SKM-1 treated with dmso at 0.1 percent for 144 hours (cell line): ENCODE data around the gene RCAN2.

Source experiments
- DNase-seq: peaks from one replicate; lab custom pipeline; 2025; ENCODE audit not compliant: unreplicated experiment; lab: John Stamatoyannopoulos, UW

Gene RCAN2

DNA sequence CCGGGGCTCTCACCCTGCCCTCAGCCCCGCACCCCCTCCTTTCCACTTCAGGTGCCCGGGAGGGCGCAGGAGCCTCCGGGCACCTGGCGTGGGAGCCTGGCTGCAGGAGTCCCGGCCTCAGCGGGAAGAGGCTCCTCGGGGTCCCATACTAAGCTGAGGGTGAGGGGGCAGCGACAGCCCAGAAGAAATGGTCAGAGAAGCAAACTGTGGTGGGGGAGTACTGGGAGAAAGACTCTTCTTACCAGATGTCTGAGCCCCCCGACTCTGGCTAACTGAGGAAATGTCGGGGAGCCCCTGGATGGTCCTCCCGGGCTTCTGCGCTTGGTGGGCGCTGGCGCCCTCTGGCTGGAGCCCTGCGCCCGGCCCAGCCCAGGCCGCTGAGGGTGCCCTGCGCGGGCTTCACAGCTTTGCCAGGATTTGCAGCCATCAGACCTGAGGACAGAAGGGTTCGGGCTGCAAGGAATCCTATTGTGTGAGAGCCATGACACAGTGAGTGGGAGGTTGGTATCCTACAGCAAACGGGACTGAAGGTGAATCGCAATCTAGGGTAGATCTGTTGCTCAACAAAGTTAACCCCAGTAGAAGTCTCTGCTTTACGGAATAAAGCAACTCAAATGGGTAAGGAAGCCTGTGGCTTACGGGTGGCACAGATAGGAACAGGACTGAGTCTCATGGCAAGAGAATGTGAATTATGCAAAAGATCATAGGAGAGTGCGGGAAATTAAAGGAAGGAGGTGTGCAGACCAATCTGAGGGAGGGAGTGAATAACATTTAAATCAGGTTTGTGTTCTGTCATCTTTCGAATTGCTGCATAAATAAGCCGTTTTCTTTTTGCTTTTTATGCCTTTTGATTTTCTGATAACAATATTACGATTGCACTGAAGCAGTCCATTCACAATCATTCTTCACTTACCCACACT, 639 bp upstream of the RCAN2 start:
- no peak for DNase-seq

DNA sequence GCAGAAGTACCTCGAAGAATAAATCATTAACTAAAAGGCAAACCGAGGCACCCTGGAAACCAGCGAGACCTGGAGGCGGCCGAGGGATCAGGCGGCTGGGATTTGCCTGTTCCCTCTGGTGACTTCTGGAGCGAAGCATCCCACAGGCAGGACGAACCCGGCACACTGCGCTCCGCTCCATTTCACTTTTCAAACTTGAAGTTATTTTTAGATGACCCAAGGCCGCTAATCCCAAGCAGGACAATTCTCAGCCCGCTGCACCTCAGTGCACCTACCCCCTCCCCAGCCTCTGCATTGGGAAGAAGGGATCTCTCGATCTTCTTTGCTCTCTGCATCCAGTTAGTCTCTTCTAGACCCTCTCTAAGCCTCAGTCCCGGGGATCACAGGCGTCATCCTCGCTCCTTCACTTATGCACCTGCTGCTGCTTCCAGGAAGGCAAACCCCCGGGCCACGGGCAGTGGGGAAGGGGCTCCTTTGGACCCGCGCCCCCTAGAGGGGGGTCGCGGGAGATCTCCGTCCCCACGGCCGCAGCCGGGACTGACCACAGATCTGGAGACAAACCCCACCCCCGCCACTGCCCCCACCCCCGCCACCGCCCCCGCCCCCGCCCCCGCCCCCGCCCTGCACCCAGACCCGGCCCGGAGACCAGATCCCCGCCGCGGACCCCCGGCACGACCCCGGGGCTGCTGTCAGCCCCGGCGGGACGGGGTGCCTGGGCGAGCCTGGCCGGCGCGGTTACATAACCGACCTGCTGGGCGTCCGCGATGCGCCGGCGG, 636 bp downstream of the RCAN2 start:
- no peak for DNase-seq

GRCh38 chr6:46486181-46486580, 5.1 kb downstream of the RCAN2 start:
- DNase-seq: no peak

DNA sequence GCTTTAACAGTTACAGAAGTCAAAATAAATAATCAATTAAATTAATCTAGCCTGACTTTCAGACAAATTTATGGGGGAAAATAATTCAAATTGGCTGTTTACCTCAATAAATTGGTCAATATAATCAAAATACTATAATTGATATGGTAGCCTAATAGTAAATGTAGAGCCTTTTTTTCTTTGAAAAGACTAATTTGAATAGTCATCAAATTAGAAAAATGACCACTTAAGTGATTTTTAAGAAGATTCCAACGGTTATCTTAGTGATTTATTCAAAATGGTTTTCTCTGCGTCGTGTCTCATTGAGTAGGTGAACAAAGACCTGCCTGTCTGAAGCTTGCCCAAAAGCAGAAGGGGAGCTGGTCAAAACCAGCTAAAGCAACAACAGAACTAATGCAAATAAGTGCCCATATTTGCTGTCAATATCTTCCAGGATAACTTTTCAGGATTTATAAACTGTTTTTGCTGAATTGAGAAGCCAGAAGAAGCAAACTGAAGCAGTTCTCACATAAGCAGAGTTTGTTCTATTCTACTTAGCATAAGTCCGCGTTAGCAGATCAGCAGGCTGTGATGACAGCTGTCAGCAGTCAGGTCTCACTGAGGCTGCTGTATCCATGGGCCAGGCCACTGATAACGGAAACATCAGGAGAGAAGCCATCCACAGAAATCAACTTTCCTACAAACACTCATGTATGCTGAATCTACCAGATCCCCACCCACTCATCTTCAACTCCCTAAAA, 7.0 kb downstream of the RCAN2 start:
- DNase-seq: no peak

DNA sequence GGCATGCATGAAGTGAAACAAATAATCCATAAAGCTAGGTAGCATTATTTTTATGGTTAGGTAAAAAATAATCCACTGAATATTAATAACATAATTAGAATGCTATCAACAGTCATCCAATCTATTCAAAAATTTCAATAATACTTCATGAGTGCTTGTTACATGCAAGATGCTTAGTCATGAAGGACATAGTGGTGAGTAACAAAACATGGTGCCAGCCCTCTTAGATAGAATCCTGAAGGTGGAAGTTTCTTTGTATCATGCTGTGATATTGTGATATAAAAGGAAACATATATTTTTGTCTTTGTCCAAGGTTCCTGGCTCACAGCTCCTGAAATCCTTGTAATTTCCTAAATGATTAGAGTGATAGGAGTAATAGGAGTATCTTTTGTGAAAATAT, 14.9 kb downstream of the RCAN2 start:
- DNase-seq: no peak

DNA sequence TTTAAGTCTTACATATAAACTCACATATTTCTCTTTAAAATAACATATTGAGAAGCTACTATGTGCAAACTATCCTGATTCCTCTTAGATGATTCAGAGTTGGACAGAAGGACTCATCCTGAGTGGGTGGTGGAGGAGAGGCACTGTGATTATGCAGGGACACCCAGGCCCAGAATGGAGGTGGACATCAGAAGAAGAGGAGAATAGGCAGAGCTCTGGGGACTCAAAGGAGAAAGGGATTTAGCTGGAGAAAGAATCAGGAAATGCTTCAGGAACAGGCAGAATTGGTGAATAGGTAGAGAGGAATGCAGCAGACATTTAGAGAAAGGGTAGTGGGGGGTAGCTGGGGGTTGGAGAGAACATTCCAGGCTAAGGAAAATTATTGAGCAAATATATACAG, 17.4 kb downstream of the RCAN2 start:
- DNase-seq: no peak

GRCh38 chr6:46472243-46472642, 19.0 kb downstream of the RCAN2 start:
- no peak for DNase-seq

GRCh38 chr6:46469021-46469420, 22.2 kb downstream of the RCAN2 start:
- DNase-seq: no peak

GRCh38 chr6:46468403-46469010, 22.7 kb downstream of the RCAN2 start:
- DNase-seq: no peak

- no peak for DNase-seq
Measured at GRCh38 chr6:46466570-46466969, 24.7 kb downstream of the RCAN2 start.

GRCh38 chr6:46465294-46466165, 25.7 kb downstream of the RCAN2 start:
- DNase-seq: no peak

DNA sequence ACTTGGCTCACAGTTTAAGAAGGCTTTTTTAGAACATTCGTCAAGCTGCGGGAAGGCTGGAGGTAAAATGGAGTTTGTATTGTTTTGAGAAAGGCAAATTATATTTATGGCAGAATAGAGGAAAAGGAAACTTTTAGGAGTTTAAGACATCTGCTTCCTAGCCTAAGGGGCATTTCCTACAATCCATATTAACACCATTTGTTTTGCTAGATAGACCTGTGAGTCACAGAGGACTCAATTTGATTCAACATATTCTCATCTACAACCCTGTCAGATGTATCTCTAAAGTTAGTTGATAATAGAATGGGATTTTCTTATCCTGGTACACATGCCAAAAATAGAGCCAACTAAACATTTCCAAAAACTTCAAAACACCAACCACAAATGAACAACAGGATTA, 35.0 kb downstream of the RCAN2 start:
- DNase-seq: no peak

DNA sequence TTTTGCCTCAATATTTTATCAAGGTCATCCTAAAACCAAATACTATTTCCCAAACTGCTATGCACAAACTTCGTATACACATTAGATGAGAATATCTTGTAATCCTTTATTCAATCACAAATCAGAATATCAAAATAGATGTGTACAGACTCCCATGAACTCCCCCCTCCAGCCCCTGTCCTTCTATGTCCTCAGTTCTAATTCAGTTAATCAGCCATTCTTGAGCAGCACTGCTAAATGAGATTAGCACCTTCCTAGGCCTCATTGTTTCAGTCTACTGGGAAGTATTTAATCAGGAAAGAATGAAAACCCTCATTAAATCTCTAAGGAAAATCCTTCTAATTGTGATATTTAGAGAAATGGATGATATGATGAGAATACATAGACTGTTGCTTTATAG, 36.6 kb downstream of the RCAN2 start:
- DNase-seq: no peak

GRCh38 chr6:46453741-46454316, 37.4 kb downstream of the RCAN2 start:
- no peak for DNase-seq

- DNase-seq: no peak
Measured at GRCh38 chr6:46453216-46453615, 38.0 kb downstream of the RCAN2 start.

GRCh38 chr6:46452312-46452917, 38.8 kb downstream of the RCAN2 start:
- no peak for DNase-seq

- DNase-seq: no peak
Measured at GRCh38 chr6:46451343-46451742, 39.9 kb downstream of the RCAN2 start.

DNA sequence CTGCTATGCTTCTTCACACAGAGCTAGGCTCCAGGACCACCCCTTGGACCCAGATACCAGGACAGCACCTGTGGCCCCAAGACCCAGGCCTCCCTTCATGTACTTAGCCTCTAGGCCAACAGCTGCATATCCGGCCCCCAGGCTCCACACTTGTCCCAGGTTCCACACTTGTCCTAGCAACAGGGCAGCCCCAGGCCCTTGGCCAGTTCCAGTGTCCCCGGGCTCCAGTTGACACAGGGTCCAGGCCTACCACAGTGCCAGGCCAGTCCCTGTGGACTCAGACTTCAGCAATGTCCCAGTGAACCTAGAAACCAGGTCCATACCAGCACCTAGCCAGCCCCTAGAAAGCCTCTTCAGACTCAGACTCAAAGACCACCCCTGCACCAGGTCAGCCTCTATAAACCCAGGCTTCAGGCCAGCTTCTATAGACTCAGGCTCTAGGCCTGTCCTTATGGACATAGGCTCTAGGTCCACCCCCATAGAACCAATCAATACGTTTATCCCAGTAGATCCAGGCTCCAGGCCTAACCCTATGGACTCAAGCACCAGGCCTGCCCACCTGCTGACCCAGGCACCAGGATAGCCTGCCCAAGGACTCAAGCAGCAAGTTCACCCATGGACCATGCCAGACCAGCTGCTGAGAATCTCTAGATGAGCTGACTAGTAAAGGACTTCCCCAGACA, 46.3 kb downstream of the RCAN2 start:
- no peak for DNase-seq

- DNase-seq: no peak
Measured at GRCh38 chr6:46443623-46444022, 47.6 kb downstream of the RCAN2 start.
